ENCODE measurements around the gene CDH12.

DNA sequence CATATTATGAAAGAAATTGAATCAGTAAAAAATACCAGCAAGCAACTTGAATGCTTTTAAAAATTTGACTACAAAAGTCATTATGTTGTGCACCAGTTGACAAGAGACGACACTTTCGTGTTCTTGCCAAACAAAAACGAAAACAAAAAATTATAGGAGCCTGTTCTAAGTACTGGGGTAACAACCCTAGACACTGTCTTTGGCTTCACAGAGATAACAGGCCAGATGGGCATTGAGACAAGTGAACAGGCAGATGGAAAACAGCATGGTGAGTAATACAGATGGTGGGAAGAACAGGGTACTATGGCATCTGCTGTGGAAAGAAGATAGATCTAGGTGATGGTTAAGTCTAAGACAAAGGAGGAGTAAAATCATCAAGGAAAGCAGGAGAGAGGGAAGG lies 99.0 kb downstream of the CDH12 start:
- TF ChIP-seq EZH2 (IDR thresholded peaks at IDR 0.05; ENCODE audit: insufficient read depth, poor library complexity, severe bottlenecking) (no peak), EZH2phosphoT487 (IDR thresholded peaks at IDR 0.05; ENCODE audit: insufficient read depth, low read depth) (no peak)
